GM19023 (cell line): ENCODE measurements around the gene ING3.

Experiments used
- ATAC-seq: cut with Tn5 transposase; IDR thresholded peaks from one replicate; pipeline ENCODE4 v1.9.1; 2021; ENCODE audit warnings: mild to moderate bottlenecking, moderate library complexity; ENCODE audit not compliant: unreplicated experiment

Gene ING3

DNA sequence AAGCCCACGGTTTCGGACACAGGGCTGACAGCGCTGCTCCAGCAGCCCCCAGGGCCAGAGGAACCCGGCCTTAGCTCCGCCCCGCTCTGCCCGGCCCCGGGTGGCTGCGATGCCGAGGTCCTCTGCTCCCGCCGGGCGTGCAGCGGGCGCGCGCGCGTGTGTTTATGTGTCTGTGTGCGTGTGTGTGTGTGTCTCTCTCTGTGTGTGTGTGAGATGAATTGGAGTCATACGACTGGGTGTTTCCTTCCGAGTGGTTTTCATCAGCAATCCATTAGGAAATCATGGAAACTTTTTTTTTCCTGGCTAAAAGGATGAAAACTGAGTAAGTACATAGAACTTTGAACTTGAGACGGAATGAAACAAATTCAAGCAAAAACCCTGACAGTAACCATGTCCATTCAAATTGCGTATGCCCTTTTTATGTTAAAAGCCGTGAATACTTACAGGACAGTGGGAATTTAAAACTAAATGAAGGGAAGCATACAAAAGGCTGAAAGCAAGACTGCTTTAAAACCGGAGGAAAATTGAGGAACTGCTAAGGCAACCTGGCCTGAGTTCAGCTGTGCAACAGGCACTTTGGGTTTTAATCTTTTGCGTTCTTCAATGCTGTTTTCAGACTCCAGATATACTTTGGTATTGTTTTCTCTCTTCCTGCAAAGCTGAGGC, 38.1 kb downstream of the ING3 start, which contains the start of gene CPED1:
TSS of gene CPED1 (plus strand) at position 121 of the 666 bp plus-strand sequence. CDS start 911 bp downstream, outside the sequence.
- ATAC-seq: peak; percentile 59

- ATAC-seq: no peak
Measured at GRCh38 chr7:120989257-120990220, 39.0 kb downstream of the ING3 start.

DNA sequence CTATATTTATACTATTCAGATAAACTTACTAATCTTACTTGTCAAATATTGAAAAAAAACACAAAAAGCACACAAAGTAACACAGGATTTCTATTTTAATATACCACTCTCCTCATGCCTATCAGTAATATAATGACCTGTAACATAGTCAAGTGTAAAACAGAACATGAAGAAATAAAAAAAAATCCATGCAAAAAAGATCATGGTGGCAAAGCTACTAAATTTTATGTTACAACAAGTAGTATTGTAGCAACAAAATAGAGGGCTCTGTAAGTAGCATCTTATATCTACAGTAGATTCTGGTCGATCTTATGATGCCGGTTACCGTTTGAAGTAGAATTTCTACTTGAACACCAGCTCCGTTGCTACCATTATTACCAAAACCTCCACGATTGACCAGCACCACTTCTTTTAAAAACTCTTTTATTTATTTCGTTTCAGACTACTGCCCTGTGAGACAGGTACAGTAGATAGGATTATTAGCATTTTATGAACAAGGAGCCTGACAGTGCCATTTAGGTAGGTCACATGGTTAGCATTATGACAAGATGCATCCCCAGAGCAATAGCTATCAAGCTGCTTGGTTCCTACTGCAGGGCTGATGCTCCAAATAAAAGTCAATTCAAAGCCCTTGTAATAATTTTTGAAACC, 40.0 kb downstream of the ING3 start:
- ATAC-seq: no peak

- ATAC-seq: no peak
Measured at GRCh38 chr7:120991161-120991560, 40.6 kb downstream of the ING3 start.

GRCh38 chr7:120991581-120991980, 41.0 kb downstream of the ING3 start:
- ATAC-seq: no peak

DNA sequence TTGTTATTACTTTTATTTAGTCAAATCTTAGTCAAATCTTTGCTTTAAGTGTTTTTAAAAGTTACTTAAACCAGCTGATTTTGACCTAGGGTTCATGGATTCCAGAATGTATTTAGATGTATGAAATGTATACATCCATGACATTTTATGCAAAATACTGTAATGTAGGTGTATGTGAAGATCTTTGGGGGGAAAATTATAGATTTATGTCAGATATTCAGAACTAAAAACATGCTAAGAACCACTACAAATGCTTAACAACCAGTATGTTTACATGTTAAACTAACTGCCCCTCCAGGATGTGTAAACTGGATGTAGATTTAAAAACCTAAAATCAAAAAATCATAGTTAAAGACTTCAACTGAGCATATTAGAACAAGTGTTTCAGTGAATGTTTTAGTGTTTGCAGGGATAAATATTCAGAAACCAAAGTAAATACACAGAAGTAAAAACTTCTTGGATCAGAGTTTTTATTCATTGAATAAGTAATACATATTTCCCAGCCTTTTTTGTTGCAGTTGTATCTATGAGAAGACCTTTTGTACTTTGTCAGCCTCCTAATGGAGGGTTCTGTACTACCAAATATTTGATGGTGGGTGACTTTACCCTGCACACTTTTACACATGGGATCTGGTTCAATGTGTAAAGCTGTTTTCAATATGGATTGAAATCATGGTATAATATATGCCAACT, 41.8 kb downstream of the ING3 start:
- ATAC-seq: no peak

DNA sequence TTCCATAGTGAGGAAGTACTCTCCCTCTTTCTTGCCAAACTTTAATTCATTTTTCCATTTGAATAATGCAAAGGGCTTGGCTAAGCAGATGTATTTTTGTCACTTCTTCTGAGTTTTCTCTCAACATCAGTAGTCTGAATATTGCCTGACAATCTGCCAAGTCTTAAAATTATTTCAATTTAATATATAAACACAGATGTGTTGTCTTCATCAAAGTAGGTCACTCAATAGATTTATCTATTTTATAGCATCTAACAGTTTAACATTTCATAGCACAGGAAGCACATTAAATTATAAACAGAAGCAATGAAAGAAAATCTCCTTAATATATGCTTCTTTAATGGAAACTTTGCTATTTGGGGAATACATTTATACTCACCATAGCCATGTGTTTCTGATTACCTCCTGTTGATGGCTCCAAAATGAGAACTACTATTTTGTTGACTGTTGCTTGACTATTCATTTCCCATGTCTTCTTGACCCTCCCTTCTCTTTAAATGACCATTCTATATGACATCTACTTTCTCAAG, 42.5 kb downstream of the ING3 start:
- ATAC-seq: no peak

DNA sequence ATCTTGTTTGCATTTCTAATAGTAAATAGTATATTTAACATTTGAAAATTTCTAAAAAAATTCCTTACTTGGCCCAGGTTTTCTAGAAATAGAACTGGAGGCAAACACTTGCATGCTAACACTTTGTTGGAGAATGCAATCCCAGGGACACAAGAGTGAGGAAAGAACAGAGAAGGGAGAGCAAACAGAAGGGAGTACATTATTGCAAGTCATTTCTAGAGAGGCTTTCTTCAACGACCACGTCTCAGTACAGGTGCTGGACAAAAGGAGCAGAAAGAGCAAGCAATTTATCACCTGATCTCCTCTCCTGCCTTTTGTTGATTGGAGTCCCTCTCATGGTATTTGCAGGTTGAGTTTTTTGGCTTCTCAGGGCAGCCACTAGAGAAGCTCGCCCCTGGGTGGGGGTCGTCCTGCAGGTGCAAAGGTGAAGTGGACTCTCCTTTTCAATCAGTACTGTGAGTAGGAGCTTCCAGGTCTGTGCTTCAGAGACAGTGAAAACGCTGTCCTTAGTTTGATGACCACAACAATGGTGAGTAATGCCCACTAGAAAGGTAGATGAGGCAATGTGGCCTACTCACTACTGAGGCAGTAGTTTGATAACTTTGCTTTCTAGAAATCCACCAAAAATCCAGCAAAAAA, 43.1 kb downstream of the ING3 start:
- no peak for ATAC-seq

DNA sequence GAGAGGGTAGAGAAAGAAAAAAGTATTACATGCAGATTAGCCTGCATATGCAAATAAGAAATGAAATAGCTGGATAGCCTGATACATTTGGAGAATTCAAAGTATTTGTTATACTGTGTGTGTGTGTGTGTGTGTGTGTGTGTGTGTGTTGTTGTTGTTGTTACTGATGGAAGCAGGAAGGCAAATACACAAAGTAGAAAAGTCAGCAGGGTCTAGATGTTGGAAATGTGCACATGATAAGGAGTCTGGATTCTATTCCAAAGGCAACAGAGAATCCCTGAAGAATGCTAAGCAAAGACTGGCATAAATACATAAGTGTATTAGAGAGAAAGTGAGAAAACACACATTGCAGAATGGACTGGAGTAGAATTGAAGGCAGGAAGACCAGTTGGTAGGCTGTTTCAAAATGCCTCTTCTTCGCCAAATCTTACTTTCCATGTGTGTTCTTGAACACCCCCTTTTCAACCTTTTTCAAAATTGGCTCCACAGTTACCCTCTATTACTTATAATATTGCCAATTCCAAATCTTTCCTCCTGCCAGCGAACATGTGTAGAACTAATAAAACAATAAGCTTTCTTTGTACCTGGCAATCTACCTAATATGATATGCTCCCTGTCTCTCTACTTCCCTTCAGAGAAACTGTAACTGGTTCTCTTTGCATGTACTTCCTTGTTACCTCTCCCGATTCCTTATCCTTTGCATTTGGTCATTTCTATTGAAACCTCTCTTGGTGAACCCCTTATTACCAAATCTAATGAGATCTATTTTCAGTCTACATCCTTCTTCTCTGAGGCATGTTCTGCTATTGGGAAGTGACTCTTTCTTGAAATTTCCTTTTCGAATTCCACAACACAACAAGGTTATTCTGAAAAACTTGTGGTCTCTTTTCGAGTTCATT, 44.2 kb downstream of the ING3 start:
- no peak for ATAC-seq

GRCh38 chr7:120995654-120996053, 45.1 kb downstream of the ING3 start:
- no peak for ATAC-seq

- no peak for ATAC-seq
Measured at GRCh38 chr7:120996333-120996987, 45.9 kb downstream of the ING3 start.

- ATAC-seq: no peak
Measured at GRCh38 chr7:120996988-120997345, 46.4 kb downstream of the ING3 start.

DNA sequence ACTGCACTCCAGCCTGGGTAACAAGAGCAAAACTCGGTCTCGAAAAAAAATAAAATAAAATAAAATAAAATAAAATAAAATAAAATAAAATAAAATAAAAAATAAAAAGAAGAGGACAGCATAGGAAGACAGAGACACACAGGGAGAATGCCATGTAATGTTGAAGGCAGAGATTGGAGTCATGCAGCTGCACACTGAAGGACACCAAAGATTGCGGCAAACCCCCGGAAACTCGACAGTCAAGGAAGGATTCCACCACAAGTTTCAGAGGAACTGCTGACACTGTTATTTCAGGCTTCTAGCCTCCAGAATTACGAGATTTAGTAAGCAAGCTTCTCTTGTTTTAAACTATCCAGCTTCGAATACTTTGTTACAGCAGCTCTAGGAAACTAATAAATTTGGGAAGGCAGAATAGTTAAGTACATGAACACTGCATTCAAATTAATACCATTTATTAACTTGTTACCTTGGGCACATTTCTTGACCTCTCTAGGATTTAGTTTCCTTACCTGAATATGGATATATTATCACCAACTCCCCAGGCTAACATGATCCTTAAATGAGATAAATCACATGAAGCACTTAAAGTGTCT, 47.4 kb downstream of the ING3 start:
- no peak for ATAC-seq

DNA sequence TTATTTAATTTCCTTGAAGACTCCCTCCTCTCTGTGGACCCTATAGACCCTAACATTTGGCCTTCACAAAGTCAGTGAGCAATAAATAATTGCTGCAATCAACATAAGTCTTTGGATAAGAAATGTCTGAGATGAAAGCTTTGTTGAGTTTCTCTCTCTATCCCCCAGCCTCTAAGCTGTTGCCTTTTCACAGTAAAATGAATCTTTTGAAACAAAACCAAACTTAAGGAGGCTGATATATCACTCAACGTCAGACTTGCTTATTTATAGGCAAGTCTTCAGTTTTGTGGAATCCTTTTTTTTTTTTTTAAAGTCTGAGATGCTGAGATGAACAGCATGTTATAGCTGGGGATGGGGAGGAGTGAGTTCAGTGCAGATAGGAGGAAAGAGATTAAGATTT, 47.9 kb downstream of the ING3 start:
- ATAC-seq: no peak

- ATAC-seq: no peak
Measured at GRCh38 chr7:120998996-120999565, 48.5 kb downstream of the ING3 start.

DNA sequence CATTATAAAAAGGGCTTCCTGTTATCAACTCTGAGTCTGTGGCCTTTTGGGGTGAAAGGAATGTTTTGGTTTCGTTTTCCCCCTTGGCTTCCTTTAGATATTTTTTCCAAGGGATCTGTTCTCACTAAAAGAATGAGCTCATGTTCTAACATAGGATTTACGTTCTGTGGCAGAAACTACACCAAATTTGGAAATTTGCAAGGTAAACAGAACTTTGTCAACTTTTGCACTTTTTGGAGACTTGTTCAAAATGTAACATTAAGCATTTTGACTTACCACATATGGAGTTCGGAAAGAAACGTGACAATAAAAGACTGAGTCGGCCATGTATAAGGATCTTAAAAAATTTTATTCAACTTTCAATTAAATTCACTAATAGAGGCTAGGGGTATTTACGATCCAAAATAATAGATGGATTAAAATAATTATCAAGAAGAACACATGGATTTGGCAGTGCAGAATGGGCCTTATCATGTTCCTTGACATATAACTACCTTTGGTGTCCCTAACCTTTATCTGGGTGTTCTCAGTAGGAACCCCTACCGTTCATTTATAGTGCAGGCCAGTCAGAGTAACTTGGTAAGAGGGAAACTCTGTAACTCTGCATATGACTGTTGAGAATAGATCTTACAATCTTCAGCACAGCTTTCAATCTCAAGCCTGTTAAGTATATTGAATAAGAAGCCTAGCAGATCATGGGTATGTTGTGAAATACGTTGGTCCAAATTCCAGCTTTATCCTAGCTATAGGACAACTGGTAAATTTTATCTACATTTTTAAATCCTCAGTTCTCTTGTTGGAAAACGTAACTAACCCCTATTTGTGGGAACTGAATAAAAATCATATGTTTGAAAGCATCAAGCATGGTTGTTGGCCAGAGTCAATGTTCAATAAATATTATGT, 49.8 kb downstream of the ING3 start:
- no peak for ATAC-seq
